Fibroblast of peridontal ligament (primary cell): ENCODE results near the gene CATSPERZ.

Experiments
- DNase-seq: peaks from one replicate; pipeline ENCODE4 v3.0.0-alpha.2; 2010; ENCODE audit errors: extremely low read depth

The CATSPERZ gene

DNA sequence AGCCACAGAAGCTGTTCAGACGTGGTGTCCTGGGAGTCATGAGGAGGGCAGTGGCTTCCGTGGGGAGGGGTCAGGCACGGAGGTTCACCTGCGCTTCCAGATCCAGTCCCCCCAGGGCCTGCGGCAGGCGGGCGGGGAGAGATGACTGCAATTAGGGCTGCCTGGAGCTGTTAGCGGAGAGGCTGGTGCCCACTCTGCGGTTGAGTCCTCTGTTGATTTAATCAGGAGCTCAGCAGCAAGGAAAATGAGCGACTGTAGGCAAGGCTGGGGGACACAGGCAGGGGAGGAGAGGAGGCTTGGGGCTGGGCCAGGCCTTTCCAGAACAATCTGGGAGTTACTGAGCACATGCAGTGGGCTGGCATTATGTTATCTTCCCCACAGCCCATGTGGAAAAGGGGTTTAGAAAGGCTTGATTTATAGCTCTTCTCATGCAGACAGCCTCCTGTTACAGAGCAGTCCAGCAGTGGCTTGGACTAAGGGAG lies 35.7 kb upstream of the CATSPERZ start:
- no peak for DNase-seq

DNA sequence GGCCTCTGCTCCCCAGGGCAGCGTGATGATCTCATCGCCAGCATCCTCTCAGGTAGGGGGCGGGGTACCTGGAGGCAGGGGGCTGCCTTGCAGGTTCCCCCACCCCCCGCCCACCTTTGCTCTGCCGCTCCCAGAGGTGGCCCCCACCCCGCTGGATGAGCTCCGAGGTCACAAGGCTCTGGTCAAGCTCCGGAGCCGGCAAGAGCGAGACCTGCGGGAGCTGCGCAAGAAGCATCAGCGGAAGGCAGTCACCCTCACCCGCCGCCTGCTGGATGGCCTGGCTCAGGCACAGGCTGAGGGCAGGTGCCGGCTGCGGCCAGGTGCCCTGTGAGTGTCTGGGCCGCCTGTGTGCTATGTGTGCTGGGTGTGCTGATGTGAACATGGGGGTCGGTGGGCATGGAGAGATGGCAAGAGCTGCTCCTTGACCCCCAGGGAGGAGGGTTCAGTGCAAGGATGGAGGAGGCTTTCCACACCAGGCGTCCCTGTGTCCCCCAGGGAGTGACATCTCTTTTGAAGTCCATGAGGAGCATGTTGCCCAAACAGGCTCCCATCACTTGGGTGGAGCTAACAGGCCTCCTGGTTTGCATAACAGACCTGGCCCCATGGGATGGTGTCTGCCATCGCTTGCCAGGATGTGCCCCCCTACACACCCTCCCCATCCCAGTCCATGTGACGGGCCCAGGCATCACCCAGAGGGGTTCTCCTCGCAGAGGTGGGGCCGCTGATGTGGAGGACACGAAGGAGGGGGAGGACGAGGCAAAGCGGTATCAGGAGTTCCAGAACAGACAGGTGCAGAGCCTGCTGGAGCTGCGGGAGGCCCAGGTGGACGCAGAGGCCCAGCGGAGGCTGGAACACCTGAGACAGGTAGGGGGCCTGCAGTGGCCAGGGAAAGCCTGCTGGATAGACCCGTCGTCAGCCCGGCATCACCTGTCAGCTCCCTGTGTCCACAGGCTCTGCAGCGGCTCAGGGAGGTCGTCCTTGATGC lies 34.7 kb upstream of the CATSPERZ start:
- no peak for DNase-seq

DNA sequence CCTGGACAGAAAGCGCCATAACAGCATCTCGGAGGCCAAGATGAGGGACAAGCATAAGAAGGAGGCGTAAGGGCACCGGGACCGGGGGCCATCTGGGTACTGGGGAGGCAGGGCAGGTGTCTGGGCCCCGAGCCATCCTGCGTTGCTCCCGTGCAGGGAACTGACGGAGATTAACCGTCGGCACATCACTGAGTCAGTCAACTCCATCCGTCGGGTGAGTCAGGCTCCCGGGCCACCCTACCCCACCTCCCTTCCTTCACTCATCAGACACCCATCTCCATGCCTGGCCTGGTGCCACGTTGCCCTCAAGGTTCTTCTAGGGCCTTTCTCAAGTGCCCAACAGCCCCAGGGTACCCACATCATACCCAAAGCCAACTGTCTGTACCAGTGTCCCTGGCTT lies 33.8 kb upstream of the CATSPERZ start:
- DNase-seq, result no peak

DNA sequence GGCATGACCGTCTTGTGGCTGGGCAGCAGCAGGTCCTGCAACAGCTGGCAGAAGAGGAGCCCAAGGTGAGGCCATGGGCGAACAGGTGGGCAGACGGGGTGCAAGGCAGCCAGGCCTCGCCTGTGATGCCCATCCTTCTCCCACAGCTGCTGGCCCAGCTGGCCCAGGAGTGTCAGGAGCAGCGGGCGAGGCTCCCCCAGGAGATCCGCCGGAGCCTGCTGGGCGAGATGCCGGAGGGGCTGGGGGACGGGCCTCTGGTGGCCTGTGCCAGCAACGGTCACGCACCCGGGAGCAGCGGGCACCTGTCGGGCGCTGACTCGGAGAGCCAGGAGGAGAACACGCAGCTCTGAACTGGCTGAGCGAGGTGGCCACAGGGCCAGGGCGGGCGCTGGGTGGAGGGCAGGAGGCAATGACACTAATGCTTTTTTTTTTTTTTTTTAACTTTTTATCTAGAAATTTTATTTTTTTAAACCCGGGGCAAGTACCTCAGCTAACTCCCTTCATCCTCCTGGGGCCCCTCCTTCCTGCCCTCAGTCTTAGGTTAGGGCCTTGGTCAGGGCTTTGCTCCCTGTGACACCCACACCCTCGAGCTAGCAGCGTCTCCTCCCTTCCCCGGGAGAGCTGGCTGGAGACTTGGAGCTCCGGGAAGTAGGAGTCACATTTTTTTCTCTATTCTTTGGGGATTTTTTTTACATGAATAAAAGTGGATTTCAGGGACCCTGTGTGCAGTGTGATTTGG lies 32.8 kb upstream of the CATSPERZ start:
- no peak for DNase-seq

DNA sequence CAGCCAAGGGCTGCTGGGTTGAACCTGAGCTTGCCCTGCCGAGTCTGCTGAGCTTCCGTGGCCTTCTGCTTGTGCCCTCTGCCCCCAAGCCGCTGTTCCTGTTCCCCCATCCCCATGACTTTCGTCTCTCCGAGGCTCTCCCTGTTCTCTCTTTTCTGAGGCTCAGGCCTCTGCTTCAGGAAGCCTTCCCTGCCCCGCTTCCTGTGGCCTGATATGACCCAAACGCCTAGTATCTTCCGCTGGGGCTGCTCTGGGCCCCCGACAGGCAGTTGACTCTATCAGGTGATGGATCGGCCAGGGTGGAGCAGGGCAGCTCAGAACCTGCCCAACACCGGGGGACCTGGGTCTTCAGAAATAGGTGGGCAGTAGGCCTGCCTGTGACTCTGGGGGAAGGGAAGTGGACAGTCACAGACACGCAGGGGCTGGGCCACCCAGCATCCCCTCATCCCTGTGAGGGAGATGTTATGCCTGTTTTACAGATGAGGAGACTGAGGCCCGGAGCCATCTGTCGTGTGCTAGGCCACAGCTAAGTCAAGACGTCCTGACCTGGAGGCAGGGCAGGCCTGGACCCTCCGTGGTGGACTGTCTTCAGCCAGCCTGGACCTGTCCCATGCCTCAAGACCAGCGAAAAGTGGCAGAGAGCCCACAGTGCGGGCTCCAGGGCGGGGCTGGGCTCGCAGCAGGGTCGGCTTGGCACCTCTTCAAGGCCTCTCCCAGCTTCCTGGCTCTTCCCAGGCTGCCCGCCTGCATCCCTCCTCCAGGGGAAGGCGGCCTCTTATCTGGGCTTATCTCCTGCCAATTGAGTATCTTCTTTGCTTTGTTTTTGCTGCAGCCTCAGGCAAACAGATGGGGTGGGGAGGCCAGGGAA lies 31.9 kb upstream of the CATSPERZ start:
- peak; percentile 41 for DNase-seq

DNA sequence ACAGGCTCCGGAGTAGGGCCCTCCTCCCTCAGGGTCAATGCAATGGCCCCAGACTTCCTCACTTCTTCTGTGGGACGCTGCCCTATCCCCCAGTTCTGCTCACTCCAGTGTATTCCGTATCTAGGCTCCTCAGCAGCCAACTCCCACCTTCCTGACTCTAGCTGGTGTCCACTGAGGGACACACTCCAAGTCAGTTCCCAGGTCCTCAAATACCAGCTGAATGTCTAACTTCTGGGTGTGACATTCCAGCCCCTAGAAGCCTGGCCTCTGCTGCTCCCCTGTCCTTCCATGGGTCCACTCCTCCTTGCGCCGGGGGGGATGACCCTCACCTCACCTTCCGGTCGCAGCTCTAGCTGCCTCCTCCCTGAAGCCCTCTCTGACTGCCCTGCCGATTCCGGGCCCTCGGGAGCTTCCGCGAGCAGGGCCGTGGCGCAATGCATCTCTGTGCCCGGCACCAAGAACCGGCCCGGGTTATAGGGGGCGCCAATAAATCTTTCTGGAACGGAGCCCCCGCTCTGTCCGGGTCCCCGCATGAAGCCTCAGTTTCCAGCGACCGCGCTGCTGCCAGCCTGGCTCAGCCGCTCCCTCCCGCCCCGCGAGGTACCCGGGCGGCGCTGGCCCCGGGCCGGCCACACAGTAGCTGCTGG lies 31.1 kb upstream of the CATSPERZ start:
- peak; percentile 31 for DNase-seq

DNA sequence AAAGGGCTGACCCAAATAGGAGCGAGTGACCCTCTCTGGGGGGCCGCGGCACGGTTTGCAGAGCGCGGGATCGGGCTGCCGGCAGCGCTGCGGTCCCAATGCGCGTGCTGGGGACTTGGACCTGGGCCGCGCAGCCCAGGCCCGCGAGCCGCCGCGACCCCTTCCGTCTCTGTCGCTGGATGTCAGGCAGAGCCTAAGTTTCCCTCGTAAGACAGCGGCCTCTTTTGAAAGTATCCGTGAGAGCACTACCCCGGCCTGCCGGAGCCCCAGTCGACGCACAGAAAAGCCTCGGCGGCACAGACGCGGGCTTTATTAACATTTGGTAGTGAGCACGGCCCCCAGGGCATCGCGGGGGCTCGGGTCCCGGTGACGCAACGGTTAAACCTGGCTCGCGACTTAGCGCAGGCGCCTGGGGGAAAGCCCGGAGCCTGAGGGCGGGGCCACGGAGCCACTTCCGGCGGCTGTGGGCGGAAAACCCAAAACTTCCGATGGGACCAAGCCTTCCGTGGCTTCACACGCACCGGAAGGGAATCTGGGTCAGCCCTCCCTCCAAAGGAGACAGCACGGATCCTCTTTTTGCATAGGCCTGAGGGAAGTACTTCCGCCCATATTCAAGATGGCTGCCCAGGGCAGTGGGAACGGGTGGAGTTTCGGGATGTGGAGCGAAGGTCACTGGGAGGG lies 30.5 kb upstream of the CATSPERZ start:
- DNase-seq, result peak; percentile 100

DNA sequence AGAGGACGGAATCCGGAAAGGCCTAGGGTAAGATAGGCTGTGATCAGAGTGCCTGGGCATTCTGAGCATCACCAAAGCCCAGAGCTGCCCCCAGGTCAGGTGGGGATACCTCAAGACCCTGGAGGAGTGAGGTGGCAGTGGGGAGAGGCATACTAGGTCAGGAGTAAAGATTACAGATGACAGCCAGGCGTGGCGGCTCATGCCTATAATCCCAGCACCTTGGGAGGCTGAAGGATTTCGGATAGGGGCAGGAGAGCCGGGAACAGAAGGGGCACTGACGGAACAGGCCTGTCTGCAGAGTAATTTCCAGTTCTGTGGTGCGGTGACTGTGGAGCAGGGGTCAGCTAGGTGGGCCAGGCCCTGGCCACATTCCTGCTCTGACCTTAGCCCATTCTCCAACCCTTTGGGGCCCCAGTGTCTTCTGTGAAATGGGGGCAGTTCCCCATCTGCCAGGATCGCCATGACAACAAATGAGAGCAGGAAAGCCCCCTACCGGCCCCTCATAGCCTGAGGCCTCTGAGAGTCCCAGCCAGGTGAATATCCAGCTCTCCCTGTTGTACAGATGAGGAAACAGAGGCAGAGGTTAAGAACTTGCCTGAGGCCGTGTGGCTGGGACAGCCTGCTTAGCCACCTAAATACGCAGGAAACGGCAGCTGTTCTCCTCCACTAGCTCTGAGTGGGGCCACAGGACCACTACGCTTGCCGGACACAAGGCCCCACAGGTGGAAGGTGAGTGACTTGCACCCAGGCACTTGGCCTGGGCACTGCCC lies 24.9 kb upstream of the CATSPERZ start:
- no peak for DNase-seq

DNA sequence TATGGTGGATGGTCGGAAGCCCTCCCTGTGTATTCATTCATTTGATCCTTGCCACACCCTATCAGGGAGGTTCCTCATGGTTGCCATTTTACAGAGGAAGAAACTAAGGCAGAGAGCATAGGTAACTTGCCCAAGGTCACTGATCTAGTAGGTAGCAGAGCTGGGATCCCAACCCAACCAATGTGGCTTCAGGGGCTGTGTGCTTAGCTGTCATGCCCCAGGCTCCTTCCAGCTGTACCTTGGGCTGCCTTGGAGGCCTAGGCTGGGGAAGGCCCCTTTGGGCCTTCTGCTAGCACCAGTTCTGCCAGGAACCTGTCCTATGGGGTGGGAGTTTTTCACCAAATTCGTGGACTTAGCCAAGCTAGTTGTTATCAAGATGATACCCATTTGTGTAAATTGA lies 24.3 kb upstream of the CATSPERZ start:
- no peak for DNase-seq

DNA sequence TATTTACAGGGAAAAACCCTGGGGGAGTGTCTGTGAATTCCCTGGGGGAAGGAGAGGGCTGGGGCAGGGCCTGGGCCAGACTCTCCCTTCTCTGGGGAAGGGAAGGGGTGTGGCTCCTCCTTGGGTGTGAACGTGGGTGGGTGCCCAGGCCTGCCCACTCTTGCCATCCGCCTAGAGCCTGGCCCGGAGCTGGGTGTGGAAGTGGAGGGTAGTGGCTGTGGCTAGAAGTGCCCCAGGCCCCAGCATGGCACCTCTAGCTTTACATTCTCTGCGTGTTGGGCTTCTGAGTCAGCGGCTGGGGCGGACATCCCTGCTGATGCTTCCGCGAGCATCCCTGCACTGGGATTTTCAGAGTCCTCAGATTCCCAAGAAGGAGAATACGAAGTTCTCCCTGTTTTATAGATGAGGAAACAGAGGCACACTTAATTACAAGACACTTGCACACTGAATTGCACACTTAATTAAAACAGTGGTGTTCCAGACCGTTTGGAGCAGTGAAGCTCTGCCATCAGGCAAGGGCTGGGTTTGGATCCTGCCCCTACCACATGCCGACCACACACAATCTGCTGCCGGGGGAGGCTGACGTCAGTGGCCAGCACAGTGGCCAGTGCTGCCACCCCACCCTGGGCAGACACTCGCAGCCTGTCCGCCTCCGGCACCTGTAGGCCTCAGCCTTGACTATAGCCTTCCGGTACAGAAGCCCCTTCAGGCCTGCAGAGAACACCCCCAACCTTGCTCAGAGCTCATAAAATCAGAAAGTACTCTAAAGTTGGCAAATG lies 23.3 kb upstream of the CATSPERZ start:
- DNase-seq, result no peak

DNA sequence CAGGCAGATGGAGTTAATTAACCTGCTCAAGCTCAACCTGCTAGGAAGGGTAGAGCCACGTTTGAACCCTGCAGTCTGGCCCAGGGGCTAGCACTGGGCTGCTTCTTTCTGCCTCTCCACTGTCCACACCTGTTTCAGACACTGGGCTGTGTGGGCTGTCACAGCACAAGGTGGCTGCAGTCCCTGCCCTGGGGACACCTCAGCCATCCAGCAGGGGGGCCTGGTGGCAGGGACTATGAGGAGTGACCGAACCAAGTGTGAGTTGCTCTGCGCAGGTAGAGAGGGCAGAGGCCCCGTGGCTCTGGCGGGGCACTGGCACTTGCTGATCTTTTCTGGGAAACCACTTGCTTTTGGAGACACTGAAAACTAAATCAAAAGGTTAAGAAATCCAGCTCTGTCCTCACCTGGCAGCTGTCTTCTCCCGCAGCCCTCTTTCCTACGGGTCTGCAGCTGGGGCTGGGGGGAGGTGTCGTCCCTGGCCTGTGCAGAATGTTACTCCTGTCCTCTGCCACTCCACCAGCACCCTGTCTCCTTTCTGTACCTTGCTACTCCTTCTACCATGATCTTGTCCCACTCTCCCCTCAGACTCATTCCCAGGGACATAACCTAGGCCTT lies 21.5 kb upstream of the CATSPERZ start:
- DNase-seq, result no peak

DNA sequence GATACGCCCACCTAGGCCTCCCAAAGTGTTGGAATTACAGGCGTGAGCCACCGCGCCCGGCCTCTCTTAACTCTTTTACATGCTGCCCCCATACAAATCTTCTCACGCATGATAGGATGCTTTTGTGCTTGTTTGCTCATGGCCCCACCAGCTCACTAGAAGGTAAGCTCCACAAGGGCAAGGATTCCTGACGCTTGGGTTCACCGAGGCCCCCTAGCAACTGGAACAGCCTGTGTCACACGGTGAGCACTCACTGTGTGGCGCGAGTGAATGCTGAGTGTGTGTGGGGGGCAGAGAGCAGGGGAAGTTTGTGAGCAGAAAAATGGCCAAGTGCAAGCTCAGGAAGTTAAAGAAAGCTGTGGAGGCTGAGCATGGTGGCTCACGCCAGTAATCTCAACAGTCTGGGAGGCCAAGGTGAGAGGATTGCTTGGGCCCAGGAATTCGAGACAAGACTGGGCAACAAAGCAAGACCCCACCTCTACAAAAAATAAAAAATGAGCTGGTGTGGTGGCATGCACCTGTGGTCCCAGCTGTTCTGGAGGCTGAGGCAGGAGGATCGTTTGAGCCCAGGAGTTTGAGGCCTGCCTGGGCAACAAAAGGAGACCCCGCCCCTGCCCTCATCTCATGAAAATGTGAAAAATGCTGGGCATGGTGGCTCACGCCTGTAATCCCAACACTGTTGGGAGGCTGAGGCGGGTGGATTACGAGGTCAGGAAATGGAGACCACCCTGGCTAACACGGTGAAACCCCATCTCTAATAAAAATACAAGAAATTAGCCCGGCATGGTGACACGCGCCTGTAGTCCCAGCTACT lies 18.0 kb upstream of the CATSPERZ start:
- DNase-seq, result no peak

DNA sequence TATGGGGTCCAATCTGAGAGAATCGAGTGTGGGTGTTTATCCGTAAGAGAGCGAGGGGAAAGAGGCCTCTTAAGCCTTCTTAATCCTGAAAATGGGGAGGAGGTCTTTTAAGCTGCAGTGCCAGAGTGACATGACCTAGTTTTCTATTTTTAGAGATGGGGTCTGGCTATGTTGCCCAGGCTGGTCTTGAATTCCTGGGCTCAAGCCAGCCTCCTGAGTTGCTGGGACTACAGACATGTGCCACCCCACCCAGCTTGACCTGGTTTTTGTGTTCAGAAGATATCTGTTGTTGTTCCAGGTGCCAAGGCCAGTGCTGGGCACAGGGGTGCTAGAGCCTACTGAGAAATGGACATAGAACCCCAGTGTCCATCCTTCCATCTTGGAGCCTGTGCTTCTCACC lies 17.1 kb upstream of the CATSPERZ start:
- no peak for DNase-seq

DNA sequence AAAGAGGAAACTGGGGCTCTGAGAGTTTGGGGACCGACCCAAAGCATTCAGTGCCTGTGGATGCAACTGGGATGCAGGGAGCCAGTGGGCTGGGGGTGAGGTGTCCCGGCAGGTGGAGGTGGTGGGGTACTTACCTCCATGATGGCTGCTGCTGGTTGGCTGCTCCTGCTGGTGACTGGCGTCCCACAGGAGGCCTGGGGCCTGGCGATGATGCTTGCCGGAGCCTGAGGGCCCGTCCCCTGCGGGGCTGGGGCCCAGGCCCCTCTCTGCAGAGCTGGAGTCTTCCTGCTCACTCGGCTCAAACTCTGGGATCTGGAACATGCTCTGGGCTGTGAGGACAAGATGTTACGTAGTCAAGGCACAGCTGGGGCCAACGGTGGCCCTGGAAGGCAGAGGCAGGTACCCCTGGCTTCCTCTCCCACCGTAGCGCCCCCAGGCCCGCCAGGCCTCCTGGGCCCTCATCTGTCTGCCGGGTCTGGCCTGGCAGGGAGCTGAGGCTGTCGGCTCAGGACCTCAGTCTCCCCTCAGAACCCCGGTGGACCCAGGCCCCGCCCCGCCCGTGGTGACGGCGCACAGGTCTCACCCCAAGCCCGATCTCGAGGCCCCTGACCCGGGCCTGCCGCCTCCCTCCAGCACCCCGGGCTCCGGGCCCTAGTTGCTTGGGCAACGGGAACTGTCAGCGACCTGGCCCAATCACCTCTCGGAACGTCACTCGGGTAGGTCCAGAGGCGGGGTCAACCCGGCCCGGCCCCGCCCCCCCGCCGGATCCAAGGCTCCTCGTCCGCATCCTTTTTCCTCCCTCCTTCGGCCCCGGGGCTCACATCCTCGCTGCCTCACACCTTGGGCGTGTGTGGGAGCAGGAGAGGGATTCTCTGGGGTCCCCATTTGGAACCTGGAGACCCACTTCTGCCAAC lies 15.9 kb upstream of the CATSPERZ start, which contains the start of gene BAD:
BAD (minus strand) TSS at position 618 of the 914 bp plus-strand sequence; CDS start at position 321, 297 bp downstream.
- DNase-seq, result peak; percentile 88

DNA sequence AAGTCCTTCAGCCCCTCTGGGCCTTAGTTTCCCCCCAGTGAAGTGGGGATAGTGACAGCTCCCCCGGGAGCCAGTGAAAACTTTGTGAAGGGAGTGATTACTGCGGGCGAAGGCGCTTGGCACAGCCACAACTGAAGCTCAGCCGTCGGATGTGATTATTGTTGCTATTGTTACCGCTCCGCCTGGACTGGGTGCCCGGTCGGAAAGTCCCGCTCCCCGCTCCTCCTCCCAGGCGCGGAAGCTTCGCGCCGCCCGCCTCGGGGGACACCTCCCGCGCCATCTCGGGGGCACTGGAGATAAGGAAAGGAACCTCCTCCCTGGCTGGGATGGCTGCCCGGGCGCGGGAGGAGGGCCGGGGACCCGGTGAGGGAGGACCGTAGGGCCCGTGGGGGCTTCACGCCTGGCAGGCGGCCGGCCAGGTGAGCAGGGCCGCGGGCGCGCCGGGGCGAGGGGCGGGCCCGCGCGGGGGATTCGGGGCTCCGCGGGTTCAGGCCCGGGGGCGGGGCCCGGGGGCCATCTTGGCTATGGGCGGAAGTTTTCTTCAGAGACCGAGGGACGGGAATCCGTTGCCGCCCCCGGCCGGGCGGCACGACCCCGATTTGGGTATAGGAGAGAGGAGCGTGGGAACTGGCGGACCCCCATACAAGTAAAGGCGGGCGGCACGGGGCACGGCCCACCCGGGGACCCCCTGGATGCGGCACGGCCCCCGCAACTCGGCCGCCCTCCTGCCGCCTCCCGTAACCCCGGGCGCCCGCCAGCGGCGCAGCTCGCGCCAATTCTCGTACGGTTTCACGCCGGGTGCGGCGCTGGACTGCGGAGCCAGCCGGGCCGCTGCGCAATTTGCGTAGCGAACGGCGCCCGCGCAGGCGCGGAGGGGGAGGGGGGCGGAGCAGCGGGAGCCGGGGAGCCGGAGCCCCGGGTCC lies 14.9 kb upstream of the CATSPERZ start, which contains the start of gene GPR137:
GPR137 (plus strand) TSS at position 887 of the 923 bp plus-strand sequence. CDS start 677 bp downstream, outside the sequence.
- peak; percentile 55 for DNase-seq
